ENCODE results near the gene NPLOC4.

DNA sequence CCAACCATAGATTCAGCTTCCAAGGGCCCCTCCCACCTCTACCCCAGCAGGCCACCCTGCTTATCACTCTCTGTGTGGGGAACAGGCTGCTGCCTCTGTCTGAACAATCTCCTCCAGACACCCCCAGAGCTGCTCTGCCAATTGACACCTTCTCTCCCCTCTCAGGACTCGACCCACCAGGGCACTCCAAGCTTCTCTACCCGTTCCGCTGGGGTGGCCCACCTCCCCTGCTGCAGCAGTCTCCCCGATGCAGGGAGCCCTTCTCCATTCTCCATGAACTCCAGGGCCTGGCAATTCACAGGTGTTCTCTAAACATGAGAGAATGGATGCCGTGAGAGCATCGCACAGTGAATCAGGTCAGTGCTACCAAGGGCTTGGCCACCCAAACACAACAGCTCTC, 56.4 kb downstream of the NPLOC4 start:
- TF ChIP-seq, protein P1, sequence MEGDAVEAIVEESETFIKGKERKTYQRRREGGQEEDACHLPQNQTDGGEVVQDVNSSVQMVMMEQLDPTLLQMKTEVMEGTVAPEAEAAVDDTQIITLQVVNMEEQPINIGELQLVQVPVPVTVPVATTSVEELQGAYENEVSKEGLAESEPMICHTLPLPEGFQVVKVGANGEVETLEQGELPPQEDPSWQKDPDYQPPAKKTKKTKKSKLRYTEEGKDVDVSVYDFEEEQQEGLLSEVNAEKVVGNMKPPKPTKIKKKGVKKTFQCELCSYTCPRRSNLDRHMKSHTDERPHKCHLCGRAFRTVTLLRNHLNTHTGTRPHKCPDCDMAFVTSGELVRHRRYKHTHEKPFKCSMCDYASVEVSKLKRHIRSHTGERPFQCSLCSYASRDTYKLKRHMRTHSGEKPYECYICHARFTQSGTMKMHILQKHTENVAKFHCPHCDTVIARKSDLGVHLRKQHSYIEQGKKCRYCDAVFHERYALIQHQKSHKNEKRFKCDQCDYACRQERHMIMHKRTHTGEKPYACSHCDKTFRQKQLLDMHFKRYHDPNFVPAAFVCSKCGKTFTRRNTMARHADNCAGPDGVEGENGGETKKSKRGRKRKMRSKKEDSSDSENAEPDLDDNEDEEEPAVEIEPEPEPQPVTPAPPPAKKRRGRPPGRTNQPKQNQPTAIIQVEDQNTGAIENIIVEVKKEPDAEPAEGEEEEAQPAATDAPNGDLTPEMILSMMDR (conservative IDR thresholded peaks at IDR 0.05 in 1 of 2, IDR thresholded peaks at IDR 0.05 in 1 of 2; ENCODE audit: extremely low read depth in 1 of 2, insufficient read depth in 1 of 2, low read depth in 1 of 2, low read length in 2 of 2): no peak
- no peak for TF ChIP-seq EZH2 (IDR thresholded peaks at IDR 0.05; ENCODE audit: borderline replicate concordance, low read length)
